Lung (tissue), 12 donors: ENCODE measurements around the gene TTC3. TPM values are rescaled to one million over a fixed set of nuclear protein-coding genes. Genes with fewer than 3 reads are reported as not detected.

Source experiments
- ATAC-seq: fragments of 200-7000 bp; cut with Tn5 transposase; one replicate; pipeline ENCODE4 v1.9.1; 2020; ENCODE audit warnings: moderate number of reproducible peaks; ENCODE audit not compliant: insufficient read depth, low FRiP score
- DNase-seq, 3 donors: peaks; one replicate each; pipeline ENCODE4 v3.0.0-alpha.2; 2013 to 2017
- H3K27ac ChIP-seq, 2 donors: one replicate each; pipeline ENCODE4 v1.5.1; 2013; ENCODE audit warnings: mild to moderate bottlenecking in 2 of 2, moderate library complexity in 2 of 2, control low read depth in 1 of 2, inconsistent platforms in 1 of 2, low read depth in 1 of 2, low read length in 1 of 2
- H3K27me3 ChIP-seq, 3 donors: one replicate each; pipeline ENCODE4 v1.5.1; 2013; ENCODE audit warnings: low read length in 2 of 3; ENCODE audit not compliant: control insufficient read depth in 3 of 3, insufficient read depth in 3 of 3
- H3K36me3 ChIP-seq, 4 donors: one replicate each; pipeline ENCODE4 v1.5.1; 2013; ENCODE audit warnings: low read length in 4 of 4, mild to moderate bottlenecking in 1 of 4, moderate library complexity in 1 of 4; ENCODE audit not compliant: control insufficient read depth in 4 of 4, insufficient read depth in 4 of 4
- H3K4me1 ChIP-seq, 5 donors: one replicate each; pipeline ENCODE4 v1.5.1; 2013; ENCODE audit warnings: low read length in 5 of 5, mild to moderate bottlenecking in 2 of 5, moderate library complexity in 1 of 5; ENCODE audit not compliant: control insufficient read depth in 5 of 5, insufficient read depth in 5 of 5
- H3K4me3 ChIP-seq: one replicate; pipeline ENCODE4 v1.5.1; 2013; ENCODE audit warnings: mild to moderate bottlenecking, control low read depth, moderate library complexity
- H3K9ac ChIP-seq, 2 donors: one replicate each; pipeline ENCODE4 v1.5.1; 2013; ENCODE audit warnings: low read length in 2 of 2, control low read depth in 1 of 2; ENCODE audit not compliant: insufficient read depth in 1 of 2
- H3K9me3 ChIP-seq, 4 donors: one replicate each; pipeline ENCODE4 v1.5.1; 2013; ENCODE audit warnings: low read length in 3 of 4, mild to moderate bottlenecking in 1 of 4, moderate library complexity in 1 of 4; ENCODE audit not compliant: control insufficient read depth in 4 of 4, insufficient read depth in 3 of 4
- WGBS, 2 donors: extraction: QIAGEN DNeasy Blood & Tissue Kit; methylation state at CpG; one replicate each; pipeline ENCODE4 v1.1.7; 2013; 5-methylcytosine and 5-hydroxymethylcytosine counted together
- polyA plus RNA-seq, 2 donors: library from polyadenylated mRNA; stranded (reverse); fragments of 200-250 nt; gene quantifications; one replicate each; pipeline ENCODE4 v1.2.1, GENCODE V29; 2013
- total RNA-seq, 2 donors: library from RNA; depleted of rRNA in 1 of 2; stranded (reverse); fragments of >200 nt in 1 of 2; gene quantifications; one replicate each; pipeline ENCODE4 v1.2.1, GENCODE V29; 2014 to 2021
- TF ChIP-seq, protein P1 (sequence below): IDR thresholded peaks from 2 replicates; pipeline ENCODE4 v1.5.1; 2012; ENCODE audit warnings: mild to moderate bottlenecking; ENCODE audit errors: control extremely low read depth, extremely low read depth
- donor health status: control.
- donor health status: control.
- donor health status: Bipolar disorder and iron deficiency.
- donor health status: healthy.
- donor health status: DM: yes; HTN: yes; CAD: no.

The TTC3 gene
- total and polyA plus RNA-seq, 4 donors, result 19.0 to 310 (median 50.9) TPM

DNA sequence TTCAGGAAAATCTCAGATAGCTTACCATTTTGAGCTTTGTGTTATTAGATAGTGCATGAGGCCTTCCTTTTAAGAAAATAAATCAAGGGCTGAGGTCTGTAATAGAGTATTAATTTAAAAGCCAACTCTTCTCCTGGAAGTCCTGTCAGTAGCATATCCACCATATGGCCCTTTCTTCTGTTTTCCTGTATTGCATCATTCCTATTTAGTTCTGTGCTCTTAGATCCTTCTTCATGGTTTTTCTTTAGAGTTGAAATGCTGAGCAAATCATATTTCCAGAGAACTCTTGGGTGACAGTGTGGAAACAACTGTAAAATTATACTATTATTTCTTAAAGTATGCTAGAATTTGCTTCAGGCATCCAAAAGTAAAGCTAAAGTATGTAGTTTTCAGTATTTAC, 91.7 kb downstream of the TTC3 start:
- ATAC-seq, result no peak
- no peaks in the 10 kb centered on the region for H3K9me3 ChIP-seq
- no peak for DNase-seq
- no peaks in the 10 kb centered on the region for H3K27me3 ChIP-seq
- H3K27ac ChIP-seq, result no peak overlapping the region
- no peaks in the 10 kb centered on the region for H3K4me1 ChIP-seq
- no peak overlapping the region for H3K4me3 ChIP-seq
- H3K36me3 ChIP-seq, result peaks cover 14 to 43% (median 19%) of the 10 kb centered on the region in 4 donors
- H3K9ac ChIP-seq, result no peak overlapping the region
- TF ChIP-seq, protein P1, sequence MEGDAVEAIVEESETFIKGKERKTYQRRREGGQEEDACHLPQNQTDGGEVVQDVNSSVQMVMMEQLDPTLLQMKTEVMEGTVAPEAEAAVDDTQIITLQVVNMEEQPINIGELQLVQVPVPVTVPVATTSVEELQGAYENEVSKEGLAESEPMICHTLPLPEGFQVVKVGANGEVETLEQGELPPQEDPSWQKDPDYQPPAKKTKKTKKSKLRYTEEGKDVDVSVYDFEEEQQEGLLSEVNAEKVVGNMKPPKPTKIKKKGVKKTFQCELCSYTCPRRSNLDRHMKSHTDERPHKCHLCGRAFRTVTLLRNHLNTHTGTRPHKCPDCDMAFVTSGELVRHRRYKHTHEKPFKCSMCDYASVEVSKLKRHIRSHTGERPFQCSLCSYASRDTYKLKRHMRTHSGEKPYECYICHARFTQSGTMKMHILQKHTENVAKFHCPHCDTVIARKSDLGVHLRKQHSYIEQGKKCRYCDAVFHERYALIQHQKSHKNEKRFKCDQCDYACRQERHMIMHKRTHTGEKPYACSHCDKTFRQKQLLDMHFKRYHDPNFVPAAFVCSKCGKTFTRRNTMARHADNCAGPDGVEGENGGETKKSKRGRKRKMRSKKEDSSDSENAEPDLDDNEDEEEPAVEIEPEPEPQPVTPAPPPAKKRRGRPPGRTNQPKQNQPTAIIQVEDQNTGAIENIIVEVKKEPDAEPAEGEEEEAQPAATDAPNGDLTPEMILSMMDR, result no peak

DNA sequence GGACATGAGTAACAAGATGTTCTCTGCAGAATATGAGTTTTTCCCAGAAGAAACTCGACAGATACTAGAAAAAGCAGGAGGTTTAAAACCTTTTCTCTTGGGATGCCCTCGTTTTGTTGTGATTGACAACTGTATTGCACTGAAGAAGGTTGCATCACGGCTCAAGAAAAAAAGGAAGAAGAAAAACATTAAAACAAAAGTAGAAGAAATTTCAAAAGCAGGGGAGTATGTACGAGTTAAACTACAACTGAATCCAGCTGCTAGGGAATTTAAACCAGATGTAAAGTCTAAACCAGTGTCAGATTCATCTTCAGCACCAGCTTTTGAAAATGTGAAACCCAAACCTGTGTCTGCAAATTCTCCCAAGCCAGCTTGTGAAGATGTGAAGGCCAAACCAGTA, 92.5 kb downstream of the TTC3 start:
- no peak overlapping the region for H3K4me3 ChIP-seq
- H3K4me1 ChIP-seq, result no peaks in the 10 kb centered on the region
- TF ChIP-seq, protein P1, result no peak
- H3K27me3 ChIP-seq, result no peaks in the 10 kb centered on the region
- 46 to 65% methylated on average over 4 of the region's 4 CpGs for WGBS, 2 donors
- no peak overlapping the region for H3K9ac ChIP-seq
- peaks cover 14 to 42% (median 19%) of the 10 kb centered on the region in 4 donors for H3K36me3 ChIP-seq
- DNase-seq (no peak), ATAC-seq (no peak)
- no peak overlapping the region for H3K27ac ChIP-seq
- H3K9me3 ChIP-seq, result no peaks in the 10 kb centered on the region

DNA sequence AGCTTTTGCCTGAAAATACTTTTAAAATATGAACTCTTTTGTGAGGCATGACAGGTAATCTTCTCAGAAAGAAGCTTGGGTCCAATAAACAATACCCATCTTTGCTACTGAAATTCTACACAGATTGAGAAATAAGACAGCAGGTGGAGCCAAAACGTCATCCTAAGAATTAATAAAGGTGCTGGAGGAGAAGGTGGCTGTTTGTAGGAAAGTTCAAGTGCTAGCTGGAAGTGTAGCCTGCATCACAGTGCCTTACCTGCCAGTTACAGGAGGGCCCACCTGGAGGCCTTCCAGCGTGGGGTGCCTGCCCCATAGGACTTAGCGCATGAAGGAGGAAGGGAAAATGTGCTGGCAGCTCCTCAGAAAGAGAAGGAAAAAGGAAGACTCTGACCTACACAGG, 93.7 kb downstream of the TTC3 start:
- ATAC-seq (no peak), DNase-seq (peak in 1 of 3 donors; percentile 37)
- H3K36me3 ChIP-seq, result peaks cover 12 to 45% (median 19%) of the 10 kb centered on the region in 4 donors
- no peaks in the 10 kb centered on the region for H3K9me3 ChIP-seq
- WGBS, 2 donors, result 48 to 64% methylated on average over 3 of the region's 3 CpGs
- TF ChIP-seq, protein P1, result no peak
- H3K9ac ChIP-seq, result no peak overlapping the region
- no peaks in the 10 kb centered on the region for H3K27me3 ChIP-seq
- H3K4me3 ChIP-seq, result no peak overlapping the region
- no peaks in the 10 kb centered on the region for H3K4me1 ChIP-seq
- no peak overlapping the region for H3K27ac ChIP-seq

DNA sequence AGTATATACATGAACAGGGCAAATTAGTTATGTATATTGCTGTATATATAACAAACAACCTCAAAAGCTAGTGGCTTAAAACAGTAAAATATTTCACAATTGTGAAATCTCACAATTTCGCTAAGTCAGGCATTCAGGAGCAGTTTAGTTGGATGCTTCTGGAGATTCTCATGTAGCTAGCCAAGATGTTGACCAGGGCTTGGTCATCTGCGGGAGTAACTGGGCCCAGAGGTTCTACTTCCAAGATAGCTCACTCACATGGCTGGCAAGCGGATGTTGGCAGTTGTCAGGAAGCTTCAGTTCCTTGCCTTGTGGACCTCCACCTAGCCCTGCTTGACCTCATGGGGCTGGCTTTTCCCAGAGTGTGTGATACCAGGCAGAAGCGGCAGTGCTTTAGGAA, 95.6 kb downstream of the TTC3 start:
- Histone ChIP-seq H3K27ac (no peak overlapping the region), H3K36me3 (peaks cover 14 to 53% (median 19%) of the 10 kb centered on the region in 4 donors), H3K4me3 (no peak overlapping the region), H3K27me3 (no peaks in the 10 kb centered on the region), H3K9ac (no peak overlapping the region), H3K4me1 (no peaks in the 10 kb centered on the region), H3K9me3 (no peaks in the 10 kb centered on the region)
- ATAC-seq (no peak), DNase-seq (no peak)
- 95% methylated on average over 4 of the region's 4 CpGs for WGBS, 2 donors
- TF ChIP-seq, protein P1, result no peak
